SH-SY5Y (cell line): ENCODE results near the gene SELENOO.

Source experiments
- GATA2 ChIP-seq: IDR thresholded peaks from 2 replicates; pipeline ENCODE4 v1.6.1; 2011; ENCODE audit warnings: mild to moderate bottlenecking, low read depth, low read length
- GATA3 ChIP-seq: IDR thresholded peaks from 2 replicates; pipeline ENCODE4 v1.6.1; 2011; ENCODE audit warnings: low read depth, mild to moderate bottlenecking, low read length, moderate library complexity

DNA sequence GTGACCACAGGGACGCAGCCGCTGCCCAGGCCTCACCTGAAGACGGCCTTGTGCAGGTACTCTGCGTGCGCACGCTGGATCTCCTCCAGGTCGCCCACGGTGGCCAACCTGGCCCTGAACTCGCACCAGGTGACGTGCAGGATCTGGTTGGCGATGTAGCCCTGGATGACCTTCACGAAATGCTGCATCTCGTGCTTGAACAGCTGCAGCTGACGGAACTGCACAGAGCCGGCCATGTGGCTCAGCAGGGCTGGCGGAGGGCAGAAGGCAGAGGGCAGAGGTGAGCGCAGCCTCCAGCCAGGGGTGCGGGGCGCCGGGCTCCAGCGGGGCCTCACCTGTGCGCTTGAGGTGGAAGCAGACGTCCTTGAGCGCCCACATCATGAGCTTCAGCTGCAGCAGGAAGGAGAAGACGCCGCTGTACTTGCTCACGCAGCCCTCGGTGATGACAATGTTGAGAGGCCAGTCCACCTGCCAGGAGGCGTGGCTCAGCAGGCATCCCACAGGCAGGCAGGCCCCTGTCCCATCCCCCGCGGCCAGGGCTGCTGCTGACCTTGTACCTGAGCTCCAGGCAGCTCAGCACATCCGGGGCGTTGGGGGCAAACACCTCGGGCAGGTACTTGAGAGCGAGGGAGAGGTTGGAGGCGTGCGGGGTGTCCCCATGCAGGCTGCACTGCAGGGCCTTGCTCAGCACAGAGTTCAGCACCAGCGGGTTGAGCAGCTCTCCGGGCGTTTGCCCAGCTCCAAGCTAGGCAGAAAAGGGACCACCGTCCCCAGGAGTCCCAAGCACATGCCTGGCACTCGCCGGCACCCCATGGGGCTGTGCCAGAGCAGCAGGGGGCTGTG lies 17.6 kb downstream of the SELENOO start:
- TF ChIP-seq GATA2 (no peak), GATA3 (no peak)
